Fibroblast of villous mesenchyme (primary cell): Measurements from ENCODE around the gene POC5. TPM values are rescaled to one million over a fixed set of nuclear protein-coding genes. Genes with fewer than 3 reads are reported as not detected.

Experiments
- DNase-seq: peaks from one replicate; pipeline ENCODE4 v3.0.0-alpha.2; 2010; ENCODE audit warnings: low read depth
- H3K4me3 ChIP-seq: 2 replicates; pipeline ENCODE4 v1.5.1; 2011; ENCODE audit warnings: low read depth, mild to moderate bottlenecking, low read length
- total RNA-seq: library from RNA; depleted of rRNA; stranded (reverse); fragments of >200 nt; gene quantifications from 2 replicates; pipeline ENCODE4 v1.2.3, GENCODE V29; 2012
- TF ChIP-seq, protein P1 (sequence below): IDR thresholded peaks from 2 replicates; pipeline ENCODE4 v1.5.1; 2012; ENCODE audit warnings: low read depth, mild to moderate bottlenecking, low read length; ENCODE audit not compliant: insufficient read depth

POC5 gene
- total RNA-seq, 1 donor: 15.5 TPM

DNA sequence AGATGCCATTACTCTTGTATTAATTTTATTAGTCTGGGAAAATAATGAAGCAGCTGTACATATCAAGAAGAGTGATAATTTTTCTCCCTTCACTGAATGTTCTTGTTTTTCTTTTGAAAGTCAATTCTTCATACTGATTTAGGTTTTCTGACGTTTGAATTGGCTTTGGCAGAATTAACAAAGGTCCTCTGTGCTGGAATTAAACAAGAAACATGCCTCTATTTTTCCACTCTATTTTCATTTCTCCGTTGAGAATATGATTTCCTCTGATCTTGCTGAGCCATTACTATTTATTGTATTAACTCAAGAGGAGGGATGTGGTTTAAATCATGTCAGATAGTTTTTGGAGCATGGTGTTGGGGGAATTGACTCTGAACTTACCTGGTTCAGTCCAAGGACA lies 63.7 kb downstream of the POC5 start:
- no peak overlapping the region for H3K4me3 ChIP-seq
- no peak for DNase-seq
- TF ChIP-seq, protein P1, sequence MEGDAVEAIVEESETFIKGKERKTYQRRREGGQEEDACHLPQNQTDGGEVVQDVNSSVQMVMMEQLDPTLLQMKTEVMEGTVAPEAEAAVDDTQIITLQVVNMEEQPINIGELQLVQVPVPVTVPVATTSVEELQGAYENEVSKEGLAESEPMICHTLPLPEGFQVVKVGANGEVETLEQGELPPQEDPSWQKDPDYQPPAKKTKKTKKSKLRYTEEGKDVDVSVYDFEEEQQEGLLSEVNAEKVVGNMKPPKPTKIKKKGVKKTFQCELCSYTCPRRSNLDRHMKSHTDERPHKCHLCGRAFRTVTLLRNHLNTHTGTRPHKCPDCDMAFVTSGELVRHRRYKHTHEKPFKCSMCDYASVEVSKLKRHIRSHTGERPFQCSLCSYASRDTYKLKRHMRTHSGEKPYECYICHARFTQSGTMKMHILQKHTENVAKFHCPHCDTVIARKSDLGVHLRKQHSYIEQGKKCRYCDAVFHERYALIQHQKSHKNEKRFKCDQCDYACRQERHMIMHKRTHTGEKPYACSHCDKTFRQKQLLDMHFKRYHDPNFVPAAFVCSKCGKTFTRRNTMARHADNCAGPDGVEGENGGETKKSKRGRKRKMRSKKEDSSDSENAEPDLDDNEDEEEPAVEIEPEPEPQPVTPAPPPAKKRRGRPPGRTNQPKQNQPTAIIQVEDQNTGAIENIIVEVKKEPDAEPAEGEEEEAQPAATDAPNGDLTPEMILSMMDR: no peak

DNA sequence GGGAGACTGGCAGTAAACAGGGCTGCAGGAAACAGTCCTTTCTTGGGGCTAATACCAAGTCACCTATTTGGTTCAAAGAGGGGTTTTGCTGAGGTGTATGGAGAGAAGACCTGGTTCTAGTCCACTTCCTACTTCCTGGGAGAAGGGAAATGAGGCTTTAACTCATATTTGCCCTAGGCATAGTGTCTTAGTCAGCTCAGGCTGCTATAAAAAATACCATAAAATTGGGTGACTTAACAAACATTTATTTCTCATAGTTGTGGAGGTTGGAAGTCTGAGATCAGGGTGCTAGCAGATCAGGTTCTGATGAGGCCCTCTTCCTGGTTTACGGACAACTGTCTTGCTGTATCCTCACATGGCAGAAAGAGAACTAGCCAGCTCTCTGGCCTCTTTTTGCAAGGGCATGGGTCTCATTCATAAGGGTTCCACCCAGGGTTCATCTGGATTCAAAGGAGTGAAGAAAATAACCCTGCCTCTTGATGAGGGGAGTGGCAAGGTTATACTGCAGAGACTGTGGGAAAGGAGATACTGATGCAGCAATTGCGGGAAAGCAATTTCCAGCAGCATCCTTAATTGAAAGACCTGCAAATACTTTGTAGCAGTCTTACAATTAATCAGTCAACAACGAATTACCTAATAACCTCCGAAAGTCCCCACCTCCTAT lies 65.5 kb downstream of the POC5 start:
- TF ChIP-seq, protein P1: no peak
- no peak overlapping the region for H3K4me3 ChIP-seq
- no peak for DNase-seq

DNA sequence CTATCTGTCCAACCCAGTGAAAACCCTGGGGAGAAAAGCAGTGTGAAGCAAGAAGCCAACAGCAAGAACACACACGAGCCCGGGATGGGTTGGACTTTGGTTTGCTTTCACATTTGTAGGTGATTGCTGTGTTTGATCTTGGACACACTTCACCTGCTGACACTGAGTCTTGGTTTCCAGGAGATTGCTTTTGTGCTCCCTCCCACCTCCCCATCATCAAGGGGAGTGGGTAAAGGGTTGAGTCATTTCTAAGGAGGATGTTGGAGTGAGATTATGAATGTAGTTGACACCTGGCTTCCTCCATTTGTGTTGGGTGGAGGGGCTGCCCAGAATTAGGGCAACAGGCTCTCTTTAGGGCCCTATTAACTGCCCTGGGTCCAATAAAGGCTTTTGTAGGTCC lies 68.5 kb downstream of the POC5 start:
- DNase-seq: no peak
- TF ChIP-seq, protein P1: no peak
- H3K4me3 ChIP-seq: no peak overlapping the region

DNA sequence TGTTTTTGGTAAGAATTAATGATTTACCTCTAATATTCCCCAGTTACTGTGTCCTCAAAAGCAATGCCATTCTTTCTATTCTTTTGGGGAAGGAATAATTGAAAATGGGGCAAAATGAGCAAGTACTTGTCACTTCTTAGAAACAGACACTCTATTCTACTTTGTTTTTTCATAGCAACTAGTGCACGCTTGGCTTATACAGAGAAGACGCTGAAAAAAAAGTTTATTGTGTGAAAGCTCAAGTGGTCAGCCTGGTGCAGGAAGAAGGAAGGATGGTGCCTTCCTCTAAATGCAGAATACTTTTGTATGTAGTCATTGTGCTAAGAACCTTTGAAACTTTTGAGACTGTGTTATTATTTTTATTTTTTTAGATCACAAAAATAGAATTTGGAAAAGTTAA lies 76.4 kb downstream of the POC5 start:
- no peak for DNase-seq
- no peak overlapping the region for H3K4me3 ChIP-seq
- TF ChIP-seq, protein P1: no peak

DNA sequence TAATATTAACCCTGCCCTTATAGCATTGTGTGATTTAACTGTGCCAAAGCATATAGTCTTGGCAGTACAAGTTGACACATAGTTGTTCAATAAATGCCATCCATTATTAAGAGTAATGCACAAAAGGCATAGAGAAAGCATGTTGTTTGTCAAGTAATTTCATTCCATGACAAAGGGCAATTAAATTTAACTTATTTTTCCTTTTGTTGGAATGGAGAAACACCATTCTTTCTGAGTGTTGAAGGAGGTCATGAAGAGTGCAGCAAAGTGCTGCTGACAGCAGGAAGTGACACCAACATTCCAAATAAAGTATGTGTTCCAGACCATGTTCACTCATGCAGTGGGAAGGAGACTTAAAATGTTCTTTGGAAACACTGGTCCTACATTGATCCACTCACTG lies 76.8 kb downstream of the POC5 start:
- TF ChIP-seq, protein P1: no peak
- H3K4me3 ChIP-seq: no peak overlapping the region
- peak; percentile 64 for DNase-seq

DNA sequence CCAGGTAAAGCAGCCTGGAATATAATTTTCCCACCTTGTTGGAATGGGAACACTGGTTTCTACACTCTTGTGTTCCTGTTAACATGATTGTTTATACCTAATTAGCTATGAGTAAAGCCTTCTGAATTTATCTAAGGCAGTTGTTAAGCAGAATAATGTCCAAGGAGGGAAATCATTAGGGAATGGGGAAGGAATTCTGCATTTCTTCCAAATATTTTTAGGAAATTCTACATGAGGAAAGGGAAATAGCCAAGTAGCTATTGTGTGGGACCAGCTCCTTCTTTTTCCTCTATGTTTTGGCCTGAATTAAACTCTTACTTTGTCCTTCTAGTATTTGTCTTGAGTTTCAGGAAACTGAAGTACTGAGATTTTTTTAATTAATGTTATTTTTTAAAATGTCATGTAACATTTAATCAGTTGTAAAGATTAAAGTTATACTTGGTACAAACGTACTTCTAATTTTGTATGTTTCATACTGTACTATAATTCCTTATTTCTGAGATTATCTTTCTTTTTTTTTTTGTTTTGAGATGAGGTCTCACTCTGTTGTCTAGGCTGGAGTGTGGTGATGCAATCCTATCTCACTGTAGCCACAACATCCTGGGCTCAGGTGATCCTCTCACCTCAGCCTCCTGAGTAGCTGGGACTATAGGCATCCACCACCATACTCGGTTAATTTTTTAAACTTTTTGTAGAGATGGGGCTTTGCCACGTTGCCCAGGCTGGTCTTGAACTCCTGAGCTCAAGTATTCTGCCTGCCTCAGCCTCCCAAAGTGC lies 77.5 kb downstream of the POC5 start:
- no peak overlapping the region for H3K4me3 ChIP-seq
- DNase-seq: no peak
- TF ChIP-seq, protein P1: no peak
